HG02870 (cell line): ENCODE measurements around the gene CDH13.

Source experiments
- ATAC-seq: cut with Tn5 transposase; IDR thresholded peaks from one replicate; pipeline ENCODE4 v1.9.1; 2021; ENCODE audit warnings: mild to moderate bottlenecking, moderate library complexity; ENCODE audit not compliant: unreplicated experiment

CDH13 gene

DNA sequence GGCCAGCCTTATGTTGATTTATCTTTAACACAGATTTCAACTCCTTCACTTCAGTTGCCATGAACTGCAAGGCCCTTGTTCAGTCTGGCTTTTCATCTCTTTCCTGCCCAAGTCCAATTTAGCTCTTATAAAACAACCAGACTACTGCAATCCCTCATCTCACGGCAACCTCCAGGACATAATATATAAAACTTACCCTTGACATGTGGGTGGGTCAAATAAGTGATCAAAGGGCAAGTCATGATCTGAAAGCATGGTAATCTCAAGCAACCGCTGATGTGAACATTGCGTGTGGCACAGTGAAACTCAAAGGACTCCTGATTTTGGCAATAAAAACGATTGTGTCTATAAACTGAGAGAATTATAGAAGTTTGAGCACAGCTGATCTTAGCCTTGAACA, 364.6 kb downstream of the CDH13 start:
- ATAC-seq, result no peak

GRCh38 chr16:82991966-82992675, 365.4 kb downstream of the CDH13 start:
- no peak for ATAC-seq

DNA sequence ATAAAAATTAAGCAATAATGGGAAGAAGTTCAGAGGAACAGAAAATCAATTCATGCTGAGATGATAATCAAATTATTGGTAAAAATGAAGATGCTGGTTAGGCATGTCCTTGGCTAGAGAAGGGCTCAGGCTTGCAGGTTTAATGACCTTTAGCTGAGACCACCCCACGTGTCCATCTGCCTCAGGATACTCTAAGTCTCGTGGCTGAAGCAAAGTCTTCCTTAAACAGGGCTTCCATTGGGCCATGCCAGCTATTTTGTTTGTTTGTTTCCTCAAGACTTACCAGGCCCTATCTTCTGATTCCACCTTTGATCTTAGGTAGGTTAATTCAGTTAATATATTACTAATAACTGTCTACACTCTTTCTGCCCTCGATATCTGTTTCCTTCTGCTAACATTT, 366.0 kb downstream of the CDH13 start:
- no peak for ATAC-seq

DNA sequence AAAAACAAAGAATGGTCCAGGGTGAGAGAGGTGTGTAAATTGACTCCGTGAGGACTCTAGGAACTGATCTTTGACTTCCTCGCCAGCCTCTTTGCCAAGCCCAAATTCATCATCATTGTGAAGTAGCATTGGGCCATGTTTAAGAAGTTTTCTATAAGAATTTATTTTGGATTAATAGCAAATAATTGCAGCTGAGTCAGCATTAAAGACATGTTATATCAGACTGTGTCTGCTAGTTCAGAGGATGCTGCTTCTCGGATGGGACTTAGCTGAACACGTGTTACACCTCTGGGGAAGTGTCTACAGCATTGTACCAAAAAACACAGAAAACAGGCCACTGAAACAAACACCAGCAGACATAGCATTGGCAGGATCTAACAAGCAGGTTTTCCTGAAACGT, 366.6 kb downstream of the CDH13 start:
- no peak for ATAC-seq

DNA sequence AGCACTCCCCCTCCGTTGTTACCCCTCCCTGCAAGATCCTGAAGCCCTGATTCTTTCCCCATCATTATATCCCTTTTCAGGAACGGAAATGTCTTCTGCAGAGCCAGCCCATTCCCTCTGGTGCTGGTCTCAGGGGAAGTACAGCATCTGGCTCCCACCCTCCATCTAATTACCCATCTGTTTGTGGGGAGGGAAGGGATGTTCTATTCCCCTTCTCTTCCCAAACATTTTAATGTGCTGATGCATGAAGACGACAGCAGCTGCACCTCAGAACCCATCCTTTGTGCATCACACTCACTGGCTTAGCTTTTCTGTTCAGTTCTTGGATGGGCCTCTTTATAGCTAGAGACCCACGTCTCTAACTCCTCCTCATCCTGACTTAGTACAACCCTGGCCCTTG, 367.2 kb downstream of the CDH13 start:
- no peak for ATAC-seq

GRCh38 chr16:82995286-82995923, 368.6 kb downstream of the CDH13 start:
- no peak for ATAC-seq

GRCh38 chr16:82995924-82996441, 369.2 kb downstream of the CDH13 start:
- no peak for ATAC-seq

GRCh38 chr16:82996814-82997213, 370.0 kb downstream of the CDH13 start:
- no peak for ATAC-seq

DNA sequence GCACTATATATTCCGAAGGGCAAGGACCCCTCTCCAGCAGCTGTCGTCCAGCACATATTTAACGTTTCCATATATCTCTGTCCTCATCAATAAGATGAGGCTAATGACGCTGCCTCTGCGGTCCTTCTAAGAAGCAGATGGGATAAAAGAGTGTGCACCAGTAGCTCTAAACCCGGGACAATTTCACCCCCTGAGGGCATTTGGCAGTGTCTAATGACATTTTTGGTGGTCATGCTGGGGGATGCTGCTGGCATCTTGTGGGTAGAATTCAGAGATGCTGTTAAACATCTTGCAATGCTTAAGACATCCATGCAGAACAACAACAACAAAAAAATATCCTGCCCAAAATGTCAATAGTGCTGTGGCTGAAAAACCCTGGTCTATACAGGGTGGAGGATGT, 372.9 kb downstream of the CDH13 start:
- ATAC-seq, result no peak

- no peak for ATAC-seq
These were observed 375.9 kb downstream of the CDH13 start for GRCh38 chr16:83002351-83003334.

GRCh38 chr16:83004868-83005652, 378.3 kb downstream of the CDH13 start:
- ATAC-seq, result no peak

DNA sequence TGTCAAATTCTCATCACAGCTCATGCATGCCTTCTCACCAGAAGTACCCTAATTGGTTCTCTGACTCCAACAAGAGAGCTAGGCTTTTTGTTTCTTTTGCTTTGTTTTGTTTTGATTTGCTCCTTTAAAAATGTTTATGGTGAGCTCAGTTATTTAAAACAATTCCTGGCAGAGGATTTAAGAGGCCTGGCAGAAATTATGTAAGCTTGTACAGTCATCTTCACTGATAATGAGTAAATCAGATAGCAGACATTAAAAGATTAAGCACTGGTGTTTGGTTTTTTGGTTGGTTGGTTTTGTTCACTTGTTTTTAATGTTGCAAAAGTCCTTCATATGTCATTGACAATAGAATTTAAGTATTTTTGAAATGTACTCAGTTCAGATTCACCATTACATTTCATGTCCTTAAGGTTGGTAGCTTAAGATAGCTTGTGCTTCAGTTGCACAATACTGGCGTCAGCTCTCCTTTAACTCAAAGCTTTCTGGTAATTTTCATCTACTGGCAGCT, 378.9 kb downstream of the CDH13 start:
- no peak for ATAC-seq

GRCh38 chr16:83010776-83011720, 384.3 kb downstream of the CDH13 start:
- ATAC-seq, result no peak

DNA sequence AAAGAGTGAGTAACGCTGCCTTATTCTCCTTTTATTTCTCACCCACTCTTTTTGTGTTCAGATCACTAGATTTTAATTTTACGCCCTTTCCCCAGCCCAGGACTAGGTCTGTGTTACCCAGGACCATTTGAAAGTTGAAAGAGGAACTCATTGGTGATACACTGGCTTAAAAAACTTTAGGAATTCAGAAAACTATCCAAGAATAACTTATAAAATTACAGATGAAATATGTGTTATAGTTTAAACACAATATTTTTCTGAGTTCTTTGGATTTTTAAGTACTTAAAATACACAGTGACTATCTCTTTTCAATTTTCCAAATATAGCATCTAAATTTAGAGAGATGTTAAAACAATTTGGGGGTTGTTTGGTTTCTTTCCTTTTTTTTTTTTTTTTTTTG, 385.2 kb downstream of the CDH13 start:
- no peak for ATAC-seq

DNA sequence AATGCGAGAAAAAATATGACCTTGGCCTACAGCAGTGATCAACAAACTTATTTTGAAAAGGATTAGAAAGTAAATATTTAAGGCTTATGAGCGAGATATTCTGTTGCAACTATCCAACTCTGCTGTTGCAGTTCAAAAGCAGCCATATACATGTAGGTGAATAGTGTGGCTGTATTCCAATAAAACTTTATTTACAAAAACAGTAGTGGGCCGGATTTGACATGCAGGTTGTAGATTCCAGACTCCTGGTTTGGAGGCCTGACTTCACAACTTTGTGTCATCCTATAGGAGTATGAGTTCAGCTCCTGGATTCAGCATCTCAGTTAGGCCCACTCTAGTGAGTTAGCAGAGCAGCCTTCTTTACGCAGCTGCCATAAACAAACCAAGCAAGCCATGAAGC, 386.3 kb downstream of the CDH13 start:
- ATAC-seq, result no peak

DNA sequence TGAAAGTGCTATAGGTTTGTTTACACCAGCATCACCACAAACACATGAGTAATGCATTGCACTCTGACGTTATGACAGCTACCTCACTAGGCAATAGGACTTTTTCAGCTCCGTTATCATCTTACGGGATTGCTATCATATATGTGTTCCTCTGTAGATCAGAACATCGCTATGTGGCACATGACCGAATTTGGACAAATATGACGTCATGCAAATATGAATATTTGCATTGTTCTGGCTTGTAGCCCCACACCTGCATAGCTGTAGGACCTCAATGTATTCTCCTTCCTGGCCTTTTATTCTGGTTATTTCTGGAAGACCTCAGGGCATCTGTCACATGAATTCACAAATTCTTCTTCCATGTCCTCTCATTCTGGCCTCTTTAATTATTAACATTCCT, 393.2 kb downstream of the CDH13 start:
- ATAC-seq, result no peak

- no peak for ATAC-seq
These were observed 394.3 kb downstream of the CDH13 start for GRCh38 chr16:83021045-83021444.

DNA sequence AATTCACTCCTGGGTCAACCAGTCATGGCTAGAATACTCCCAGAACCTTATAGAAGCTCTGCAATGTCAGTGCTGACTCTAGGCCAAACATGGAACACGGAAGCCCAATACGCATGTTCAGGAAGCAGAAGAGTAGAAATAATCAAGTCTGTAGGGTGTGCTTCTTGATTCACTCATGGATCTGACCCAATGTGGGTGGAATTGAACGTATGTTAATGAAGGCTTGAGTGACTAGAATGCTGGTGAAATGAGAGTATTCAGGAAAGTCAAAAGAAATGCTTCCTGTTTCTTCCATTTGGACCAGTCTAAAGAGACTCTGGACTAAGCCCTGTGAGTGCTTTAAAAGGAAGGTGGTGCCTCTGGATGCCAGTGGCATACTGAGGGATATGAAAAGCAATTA, 395.0 kb downstream of the CDH13 start:
- ATAC-seq, result no peak

DNA sequence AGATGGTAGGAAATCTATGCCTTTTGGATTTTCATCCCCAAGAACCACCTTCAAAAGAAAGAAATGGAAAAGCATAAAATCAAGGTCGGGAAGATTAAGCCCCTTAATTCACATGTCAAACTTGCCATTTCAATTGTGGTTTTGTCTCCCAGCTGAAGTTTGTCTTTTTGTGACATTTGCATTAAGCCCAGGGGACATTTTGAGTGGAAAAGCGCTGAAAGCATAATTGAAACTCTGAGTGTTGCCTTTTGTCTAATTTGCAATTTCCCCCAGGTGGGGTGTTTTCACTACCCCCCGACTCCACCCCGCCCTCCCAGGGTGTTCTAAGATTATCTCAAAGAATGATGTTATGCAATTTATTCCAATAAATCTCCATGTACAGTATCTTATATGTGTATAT, 396.2 kb downstream of the CDH13 start:
- ATAC-seq, result no peak
